ENCODE data around the gene KIF3C.
"Not testable (repeated sequence)": the region's sequence is repeated elsewhere in the genome, so short reads cannot be mapped to it uniquely, and the experiment has no call there.

The KIF3C gene

DNA sequence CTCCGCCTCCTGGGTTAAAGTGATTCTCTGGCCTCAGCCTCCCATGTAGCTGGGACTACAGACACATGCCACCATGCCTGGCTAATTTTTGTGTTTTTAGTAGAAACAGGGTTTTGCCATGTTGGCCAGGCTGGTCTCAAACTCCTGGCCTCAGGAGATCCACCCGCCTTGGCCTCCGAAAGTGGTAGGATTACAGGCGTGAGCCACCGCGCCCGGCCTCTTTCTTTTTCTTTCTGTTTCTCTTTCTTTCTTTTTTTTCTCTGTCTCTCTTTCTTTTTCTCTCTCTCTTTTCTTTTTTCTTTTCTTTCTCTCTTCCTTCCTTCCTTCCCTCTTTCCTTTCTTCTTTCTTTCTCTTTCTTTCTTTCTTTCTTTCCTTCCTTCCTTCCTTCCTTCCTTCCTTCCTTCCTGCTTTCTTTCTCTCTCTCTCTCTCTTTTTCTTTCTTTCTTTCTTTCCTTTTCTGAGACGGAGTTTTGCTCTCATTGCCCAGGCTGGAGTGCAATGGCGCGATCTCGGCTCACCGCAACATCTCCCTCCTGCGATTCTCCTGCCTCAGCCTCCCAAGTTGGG, 16.6 kb upstream of the KIF3C start:
- not testable (repeated sequence) for DNase-seq

DNA sequence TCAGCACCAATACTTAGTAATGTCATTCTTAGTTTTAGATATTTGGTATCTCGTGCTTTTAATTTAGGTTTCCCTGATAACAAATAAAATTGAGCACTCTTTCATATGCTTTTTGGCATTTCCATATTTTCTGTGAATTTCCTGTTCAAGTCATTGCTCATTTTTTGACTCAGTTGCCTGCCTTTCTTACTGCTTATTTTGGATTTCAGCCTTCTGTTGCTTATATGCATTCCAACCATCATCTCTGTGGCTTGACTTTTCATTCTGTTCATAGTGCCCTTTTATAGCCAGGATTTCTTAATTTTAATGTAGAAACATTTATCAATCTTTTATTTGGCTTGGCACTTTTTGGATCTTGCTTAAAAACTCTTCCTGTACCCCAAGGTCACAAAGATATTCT, 14.5 kb upstream of the KIF3C start:
- DNase-seq = no peak

DNA sequence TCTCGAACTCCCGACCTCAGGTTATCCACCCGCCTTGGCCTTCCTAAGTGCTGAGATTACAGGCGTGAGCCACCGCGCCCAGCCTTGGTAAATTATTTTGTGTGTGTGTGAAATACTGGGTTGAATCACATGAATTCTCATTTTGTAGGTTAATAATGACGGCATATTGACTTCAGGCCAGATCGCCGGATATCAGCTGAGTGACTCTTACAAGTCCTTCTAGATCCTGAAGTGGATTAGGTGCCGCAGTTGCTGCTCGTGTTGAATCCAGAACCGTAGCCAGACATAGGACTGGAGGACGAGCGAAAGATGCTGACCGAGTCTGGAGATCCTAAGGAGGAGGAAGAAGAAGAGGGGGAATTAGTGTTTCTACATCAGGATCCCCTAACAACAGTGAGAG, 12.2 kb upstream of the KIF3C start:
- no peak for DNase-seq

DNA sequence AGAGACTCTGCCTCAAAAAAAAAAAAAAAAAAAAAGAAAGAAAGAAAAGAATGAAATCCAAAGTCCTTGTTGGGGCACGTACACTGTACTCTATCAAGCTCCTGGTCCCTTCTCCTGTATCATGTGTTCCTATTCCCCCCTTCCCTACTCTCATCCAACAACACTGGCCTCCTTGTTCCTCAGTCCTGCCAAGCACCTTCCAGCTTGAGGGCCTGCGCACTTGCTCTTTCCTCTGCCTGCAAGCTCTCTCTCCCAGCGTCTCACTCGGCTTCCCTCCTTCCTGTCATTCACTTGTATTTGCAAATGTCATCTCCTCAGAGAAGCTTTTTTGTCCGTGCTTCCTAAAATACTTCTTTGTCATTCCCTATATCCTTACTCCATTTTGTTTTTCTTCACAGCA, 10.8 kb upstream of the KIF3C start:
- DNase-seq = no peak

DNA sequence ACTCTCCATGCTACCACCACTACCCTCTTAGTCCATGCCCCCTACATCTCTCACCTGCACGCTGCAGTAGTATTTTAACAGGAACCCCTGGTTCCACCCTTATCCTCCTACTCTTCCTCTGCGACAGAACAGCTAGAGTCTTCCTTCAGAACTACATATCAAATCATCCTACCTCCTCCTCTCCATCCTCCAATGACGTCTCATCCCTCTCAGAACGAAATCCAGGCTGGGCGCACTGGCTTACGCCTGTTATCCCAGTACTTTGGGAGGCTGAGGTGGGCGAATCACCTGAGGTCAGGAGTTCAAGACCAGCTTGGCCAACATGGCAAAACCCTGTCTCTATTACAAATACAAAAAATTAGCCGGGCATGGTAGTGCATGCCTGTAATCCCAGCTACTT, 10.3 kb upstream of the KIF3C start:
- DNase-seq = no peak

DNA sequence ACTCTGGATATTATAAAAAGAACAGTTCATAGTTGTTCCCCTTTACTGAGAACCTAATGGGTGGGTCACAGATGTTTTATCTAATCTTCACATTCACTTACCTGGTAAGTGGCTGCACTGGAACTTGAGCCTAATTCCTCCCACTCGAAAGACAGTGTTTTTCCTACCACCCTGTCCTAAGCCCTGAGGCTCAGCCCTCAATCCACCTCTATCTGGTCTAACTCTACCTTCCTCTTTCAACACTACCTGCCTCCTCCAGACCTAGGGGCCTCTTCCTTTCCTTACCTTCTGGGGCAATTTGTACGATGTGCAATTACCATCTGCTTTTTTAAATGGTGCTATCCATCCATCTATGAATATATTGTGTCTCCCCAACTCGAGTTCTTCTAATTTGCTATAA, 9.7 kb upstream of the KIF3C start:
- no peak for DNase-seq

DNA sequence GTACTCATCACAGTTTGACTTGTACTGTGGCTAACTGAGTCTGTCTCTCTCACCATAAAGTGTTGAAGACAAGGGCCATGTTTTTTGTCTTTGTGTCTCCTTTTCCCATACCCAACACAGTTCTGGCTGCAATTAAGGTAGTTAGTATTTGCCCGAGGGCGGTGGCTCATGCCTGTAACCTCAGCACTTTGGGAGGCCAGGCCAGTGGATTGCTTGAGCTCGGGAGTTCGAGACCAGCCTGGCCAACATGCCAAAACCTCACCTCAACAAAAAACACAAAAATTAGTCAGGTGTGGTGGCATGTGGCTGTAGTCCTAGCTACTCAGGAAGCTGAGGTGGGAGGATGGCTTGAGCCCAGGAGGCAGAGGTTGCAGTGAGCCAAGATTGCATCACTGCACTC, 6.9 kb upstream of the KIF3C start:
- peak; percentile 89 for DNase-seq

DNA sequence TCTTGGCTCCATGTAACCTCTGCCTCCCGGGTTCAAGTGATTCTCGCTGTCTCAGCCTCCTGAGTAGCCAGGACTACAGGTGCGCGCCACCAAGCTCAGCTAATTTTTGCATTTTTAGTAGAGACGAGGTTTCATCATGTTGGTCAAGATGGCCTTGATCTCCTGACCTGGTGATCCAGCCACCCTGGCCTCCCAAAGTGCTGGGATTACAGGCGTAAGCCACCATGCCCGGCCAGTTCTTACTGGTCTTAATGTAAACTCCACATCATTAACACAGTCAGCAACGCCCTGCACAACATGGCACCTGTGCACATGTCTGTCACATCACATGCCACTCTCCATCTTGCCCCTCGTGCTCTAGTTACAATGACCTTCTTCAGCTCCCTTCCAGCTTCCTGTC, 5.8 kb upstream of the KIF3C start:
- DNase-seq = no peak

DNA sequence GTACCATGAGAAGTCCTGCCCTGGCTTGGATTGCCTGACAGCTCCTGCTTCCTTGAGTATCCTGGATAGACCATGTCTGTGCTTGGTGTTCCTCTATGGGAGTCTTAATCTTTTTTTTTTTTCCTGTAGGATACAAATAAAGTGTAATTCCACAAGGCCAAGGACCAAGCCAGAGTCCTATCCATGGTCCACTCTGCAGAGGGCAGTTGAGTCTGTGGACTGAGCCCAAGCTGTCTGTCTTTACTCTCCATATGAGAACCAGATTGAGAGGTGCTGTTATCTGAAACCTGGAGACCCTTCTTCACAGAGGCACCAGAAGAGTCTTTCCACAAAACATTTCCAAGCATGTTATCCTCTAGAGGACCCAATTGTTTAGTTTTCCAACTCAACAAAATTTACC, 1.4 kb upstream of the KIF3C start:
- no peak for DNase-seq

DNA sequence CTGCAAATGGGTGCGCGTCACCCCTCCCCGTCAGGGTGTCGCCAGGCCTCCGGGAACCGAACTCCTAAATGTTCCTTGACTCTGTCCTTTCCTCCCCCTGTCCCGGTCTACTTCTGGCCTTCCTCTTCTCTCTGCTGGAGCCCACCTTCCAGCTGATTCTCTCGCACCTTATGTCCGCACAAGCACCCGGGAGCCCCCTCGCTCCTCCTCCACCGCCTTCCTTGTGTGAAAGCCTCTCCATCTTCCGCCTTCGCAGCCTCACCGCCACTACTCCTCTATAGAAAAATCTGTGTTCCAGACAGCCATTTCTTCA, 627 bp upstream of the KIF3C start:
- DNase-seq = no peak

DNA sequence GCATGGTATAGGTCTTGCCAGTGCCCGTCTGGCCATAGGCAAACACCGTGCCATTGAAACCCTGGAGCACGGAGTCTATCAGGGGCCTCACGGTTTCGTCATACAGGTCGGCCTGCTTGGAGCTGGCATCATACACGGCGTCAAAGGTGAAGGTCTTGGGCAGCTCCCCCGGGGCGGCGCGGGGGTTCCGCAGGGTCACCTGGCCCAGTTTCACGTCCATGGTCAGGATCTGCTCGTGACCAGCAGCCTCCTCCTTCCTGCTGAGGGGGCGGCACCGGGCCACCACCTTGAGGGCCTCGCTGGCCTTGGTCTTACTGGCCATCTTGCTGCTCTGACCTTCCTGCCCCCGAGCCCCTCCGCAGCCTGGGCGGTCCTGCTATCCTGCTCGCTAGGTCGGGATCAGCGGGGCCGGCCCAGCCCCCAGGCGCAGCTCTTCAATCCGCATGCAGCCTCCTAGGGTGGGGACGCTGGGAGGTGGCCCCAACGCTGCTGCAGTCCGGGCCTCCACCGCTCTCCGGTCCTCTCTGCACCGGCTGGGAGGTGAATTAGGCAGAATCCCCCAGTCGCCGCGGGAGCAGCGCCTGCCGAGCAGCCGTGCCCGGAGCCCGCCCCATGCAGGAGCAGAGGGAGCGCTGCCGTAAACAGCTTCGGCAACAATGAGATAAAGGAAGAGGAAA, 563 bp downstream of the KIF3C start:
- peak; percentile 73 for DNase-seq

DNA sequence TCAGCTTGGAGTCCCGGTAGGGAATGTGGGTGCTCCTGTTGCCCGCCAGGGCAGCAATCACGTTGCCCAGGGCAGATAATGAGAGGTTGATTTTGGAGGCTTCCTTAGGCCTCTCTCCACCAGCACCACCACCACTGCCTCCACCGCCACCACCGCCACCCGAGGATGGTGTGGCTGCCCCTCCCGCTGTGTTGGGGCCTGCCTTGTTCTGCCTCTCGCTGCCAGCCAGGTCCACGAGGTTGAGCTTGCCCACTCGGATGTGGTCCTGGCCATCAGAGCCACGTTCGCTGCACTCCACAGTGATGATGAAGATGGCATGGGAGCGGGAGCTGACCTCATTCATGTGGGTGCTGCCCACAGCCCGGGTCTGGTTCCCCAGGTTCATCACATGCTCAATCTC, 1.3 kb downstream of the KIF3C start:
- DNase-seq = no peak

DNA sequence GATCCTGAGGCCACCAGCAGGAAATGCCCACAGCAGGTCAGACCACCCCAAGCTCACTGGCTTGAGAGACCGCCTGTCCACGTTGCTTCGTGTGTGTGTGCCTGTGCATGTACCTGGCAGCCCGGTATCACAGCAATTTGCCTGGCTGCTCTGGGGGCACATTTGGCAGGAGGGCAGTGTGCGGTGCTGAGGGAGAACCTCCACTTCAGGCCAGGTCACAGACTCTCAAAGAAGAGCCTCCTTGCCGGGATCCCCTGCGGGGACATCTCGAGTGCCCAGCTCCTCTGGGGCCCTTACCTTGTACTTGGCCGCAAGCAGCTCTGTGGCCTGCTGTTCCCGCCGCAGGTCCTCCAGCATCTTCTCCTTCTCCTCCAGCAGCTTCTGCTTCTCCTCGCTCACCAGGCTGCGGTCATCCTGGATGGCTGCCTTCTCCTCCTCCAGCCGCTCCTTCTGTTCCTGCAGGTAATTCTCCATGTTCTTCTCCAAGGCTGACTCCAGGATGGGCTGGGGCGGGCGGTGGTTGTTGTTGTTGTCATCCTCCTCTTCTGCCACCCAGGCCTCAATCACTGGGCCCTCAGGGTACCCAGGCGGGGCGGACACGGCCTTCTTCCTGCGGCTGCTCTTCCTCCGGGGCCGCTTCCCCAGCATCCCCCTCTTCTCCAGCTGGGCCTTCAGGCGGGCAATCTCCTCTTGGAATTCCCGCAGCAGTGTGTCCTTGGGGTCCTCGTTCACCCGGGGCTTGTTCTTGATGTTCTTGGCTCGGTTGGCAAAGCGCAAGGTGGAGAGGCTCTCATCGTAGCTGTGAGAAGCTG, 2.0 kb downstream of the KIF3C start:
- no peak for DNase-seq

DNA sequence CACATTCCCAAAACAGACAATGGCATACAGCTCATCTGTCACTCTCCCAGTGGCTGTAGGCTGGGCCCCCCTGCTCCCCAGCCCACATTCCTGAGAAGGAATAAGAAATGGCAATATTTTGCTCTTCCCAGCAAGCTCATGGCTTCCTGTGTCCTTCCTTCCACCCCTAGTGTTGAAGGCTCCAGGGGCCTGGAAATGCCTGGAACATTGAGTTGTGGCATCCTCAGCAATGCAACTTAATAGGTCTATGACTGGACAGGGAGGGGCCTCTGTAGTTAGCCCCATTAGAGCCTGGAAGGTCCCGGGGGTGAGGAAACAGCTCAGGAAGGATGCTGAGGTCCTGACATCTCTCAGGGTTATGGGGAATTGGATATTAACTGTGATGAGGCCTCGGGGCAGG, 3.3 kb downstream of the KIF3C start:
- no peak for DNase-seq

DNA sequence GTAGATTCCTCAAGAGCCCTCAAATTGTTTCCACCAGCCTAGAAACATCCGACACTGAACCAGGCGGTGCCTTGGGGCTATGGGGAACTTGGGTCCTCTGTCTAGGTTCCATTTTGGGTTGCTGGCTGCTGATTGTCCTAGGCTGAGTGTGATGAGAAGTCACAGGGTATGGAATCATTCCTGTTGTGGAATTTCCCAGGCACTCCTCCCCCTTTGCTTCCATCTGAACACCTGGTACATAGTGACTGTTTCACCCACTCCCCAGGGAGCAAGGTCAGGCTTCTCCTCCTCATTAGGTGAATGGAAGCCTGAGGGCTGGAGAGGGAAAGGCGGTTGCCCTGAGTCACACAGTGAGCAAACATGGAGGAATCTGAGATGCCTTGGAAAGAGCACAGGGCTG, 4.5 kb downstream of the KIF3C start:
- DNase-seq = peak; percentile 95

DNA sequence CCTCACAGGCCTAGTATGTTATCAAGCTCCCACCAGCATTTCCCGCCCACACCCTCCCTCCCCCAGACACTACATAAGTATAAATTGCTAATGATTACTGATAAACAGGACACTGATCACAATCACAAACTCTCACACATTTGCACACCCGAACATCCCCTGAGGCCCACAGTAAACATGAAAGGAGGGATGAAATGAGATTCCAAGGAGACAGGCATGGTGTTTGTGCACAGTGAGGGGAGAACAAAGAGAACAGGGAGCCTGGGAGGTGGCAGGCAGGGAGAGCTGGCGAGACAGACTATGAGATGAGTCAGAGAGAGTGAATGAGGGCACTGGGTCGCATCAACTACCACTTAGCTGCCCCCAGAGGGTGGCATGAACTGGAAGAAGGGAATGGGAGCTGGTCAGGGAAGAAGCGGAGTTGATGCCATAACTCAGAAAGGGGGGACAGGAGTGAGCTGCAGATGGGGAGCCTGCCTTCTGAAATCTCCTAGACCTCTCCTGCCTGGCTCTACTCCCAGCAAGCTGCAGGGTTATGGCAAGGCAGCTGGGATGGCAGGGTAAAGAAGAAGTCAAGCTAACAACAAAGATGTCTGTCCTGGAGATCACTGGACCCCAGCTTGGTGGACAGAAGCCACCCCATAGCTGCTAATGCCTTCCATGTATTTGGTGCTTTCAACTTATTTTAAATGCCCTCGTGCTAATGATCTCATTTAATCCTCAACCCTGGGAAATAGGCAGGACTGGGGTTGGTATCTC, 5.1 kb downstream of the KIF3C start:
- peak; percentile 92 for DNase-seq

DNA sequence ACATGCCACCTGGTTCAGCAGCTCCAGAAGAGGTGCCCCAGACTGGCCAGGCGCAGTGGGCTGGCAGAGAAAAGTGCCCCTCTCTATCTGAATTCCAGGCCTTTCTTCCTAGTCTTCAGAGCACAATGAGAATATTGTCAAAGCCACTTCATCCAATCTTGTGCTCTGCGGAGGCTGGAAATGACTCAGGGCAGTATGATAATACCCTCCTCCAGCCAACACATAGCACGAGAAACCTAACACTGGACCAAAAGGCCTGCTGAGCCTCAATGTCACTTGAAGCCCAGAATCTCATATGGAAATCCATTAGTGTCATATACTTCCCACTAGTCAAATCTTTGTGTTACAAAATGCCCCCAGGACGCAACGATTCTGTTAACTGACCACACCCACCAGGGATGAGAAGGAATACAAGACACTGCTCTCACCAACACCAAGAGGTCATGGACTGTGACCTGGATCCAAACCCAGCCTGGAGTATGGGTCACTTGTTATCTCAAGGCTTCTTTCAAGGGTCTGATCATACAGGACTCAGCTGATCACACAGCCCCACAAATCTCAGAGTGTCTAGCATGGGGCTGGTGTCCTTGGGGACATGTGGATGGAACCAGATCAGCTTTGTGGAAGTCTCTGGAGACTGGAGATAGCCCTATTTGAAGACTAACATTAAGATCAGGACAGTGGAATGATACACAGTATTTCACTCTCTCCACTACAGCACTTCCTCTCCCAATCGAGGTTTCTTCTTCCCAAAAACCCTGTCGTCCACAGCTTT, 10.1 kb downstream of the KIF3C start:
- DNase-seq = peak; percentile 88

DNA sequence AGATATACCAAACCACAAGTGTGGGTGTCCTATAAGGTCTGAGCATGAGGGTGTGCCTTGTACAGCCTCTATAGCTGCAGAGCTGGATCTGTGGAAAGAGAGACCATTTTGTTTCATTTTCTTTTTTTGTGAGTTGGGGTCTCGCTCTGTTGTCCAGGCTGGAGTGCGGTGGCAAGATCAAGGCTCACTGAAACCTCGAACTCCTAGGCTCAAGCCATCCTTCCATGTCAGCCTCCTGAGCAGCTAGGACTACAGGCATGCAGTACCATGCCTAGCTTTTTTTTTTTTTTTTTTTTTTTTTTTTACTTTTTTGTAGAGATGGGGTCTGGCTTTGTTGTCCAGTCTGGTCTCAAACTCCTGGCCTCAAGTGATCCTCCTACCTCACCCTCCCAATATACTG, 10.7 kb downstream of the KIF3C start:
- no peak for DNase-seq

DNA sequence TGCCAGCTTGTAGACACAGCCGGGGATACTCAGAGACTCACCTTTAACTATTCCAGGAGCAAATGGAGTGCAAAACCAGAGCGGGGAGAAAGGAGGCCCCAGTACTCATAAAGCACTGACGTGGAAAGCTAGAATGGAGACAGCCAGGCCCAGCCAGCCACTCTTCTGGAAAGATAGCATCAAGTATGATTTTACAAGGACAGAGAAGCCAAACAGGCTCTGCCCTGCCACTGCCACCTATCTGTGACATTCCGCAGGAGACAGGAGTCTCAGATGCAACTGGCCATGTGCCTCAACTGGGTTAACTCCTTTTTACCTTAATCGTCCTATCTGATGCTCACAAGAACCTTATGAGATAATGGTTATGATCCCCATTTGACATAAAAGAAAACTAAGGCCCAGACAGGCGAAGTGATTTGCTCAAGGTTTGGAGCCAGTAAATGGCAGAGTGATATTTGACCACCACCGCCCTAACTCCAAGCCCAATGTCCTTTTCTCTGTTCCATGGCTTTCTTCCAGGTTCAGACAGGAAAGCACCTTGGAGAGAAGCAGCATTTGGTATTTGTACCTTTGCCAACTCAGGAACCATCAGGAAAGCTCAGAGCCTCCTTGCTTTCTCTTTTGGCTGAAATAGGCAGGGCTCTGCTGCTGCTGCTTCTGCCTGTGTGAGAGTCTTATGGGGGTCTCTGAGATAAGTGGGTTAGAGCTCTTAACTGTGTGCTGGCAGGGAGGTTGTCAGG, 15.6 kb downstream of the KIF3C start:
- peak; percentile 90 for DNase-seq

DNA sequence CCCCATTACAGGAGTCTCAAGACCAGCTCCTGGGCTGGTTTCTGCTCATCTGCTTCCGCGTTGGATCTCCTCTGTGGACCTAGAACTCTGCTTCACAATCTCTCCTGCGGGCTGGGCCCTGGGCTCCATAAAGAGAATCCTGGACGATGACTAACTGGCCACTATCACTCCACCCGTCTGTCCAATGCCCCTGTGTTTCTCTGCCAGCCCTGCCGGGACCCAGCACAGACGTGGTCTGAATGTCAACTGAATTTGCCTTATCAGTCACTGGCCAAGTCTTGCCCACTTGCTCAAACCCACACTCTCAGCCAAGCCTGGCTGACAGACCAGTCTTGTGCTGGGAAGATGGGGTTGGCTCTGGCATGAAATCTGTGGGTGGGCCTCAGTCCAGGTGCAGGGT, 17.4 kb downstream of the KIF3C start:
- peak; percentile 80 for DNase-seq

DNA sequence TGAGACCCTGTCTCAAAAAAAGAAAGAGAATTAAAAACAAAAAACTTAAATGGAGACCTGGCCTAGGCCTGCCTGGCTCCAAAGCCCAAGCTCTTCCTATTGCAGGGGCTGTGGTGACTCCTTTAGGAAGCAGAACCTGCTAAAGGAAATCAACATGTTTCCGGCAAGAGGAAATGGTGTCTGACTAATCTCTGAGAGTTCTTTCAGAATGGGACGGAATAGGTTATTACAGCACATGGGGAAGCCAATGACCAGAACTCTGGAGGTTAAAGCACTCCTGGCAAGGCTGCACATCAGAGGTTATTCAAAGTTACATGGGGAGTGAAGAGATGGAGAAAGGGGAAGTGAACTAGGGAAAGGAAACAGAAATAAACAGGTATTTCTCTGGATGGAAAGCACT, 21.4 kb downstream of the KIF3C start:
- DNase-seq = no peak

DNA sequence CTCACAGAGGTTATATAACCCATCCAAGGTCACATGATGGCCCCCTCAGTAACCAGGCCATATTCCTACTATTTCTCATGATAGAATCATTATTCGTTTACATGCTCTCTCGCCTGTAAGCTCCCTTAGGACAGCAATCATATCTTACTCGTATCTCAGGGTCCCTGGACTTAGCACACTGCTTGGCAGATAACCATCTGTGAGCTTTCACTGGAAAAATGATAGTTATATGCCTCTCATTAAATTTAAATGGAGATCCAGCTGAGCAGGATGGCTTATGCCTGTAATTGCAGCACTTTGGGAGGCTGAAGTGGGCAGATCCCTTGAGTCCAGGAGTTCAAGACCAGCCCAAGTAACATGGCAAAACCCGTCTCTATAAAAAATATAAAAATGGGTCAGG, 21.9 kb downstream of the KIF3C start:
- DNase-seq = no peak

Measured in islet precursor cell (in vitro differentiated cells).